WTC11 (cell line): ENCODE results near the gene RPA3. TPM values are rescaled to one million over a fixed set of nuclear protein-coding genes. Genes with fewer than 3 reads are reported as not detected.

ENCODE experiments used
- ATAC-seq: fragments of 200-7000 bp; cut with Tn5 transposase; 2 replicates; pipeline ENCODE4 v1.10.0; 2021; ENCODE audit warnings: mild to moderate bottlenecking, moderate library complexity
- CTCF ChIA-PET: fragments of 300-600 bp; sonication (Branson Sonifier 250); formaldehyde crosslinking; loops from one replicate; lab custom pipeline; 2021; ENCODE audit warnings: antibody characterized with exemption; lab: Charles Lee
- POLR2A ChIA-PET: fragments of 350-600 bp; sonication (Branson Sonifier 250); formaldehyde crosslinking; loops from one replicate; lab custom pipeline; 2021; ENCODE audit warnings: antibody characterized with exemption; lab: Charles Lee
- DNase-seq: peaks from one replicate; pipeline ENCODE4 v3.0.0; 2021; ENCODE audit warnings: low spot score
- H3K27ac Mint-ChIP-seq: 2 replicates; pipeline ENCODE4 v1.8.0; 2021; ENCODE audit warnings: mixed read lengths
- H3K27me3 Mint-ChIP-seq: 2 replicates; pipeline ENCODE4 v1.8.0; 2021; ENCODE audit warnings: low read depth, mild to moderate bottlenecking, moderate library complexity, mixed read lengths
- H3K36me3 Mint-ChIP-seq: 2 replicates; pipeline ENCODE4 v1.8.0; 2021; ENCODE audit warnings: mixed read lengths
- H3K4me1 Mint-ChIP-seq: 2 replicates; pipeline ENCODE4 v1.8.0; 2022; ENCODE audit warnings: mixed read lengths
- H3K4me3 Mint-ChIP-seq: 2 replicates; pipeline ENCODE4 v1.8.0; 2021; ENCODE audit warnings: mild to moderate bottlenecking, moderate library complexity, mixed read lengths
- H3K9me3 Mint-ChIP-seq: 2 replicates; pipeline ENCODE4 v1.8.0; 2021; ENCODE audit warnings: mixed read lengths
- CBFB ChIP-seq: sonication (generic); formaldehyde crosslinking; IDR thresholded peaks from 2 replicates; pipeline ENCODE4 v1.8.1; 2022; ENCODE audit warnings: mild to moderate bottlenecking, low read depth, missing genetic modification reagents
- E2F4 ChIP-seq: sonication (generic); formaldehyde crosslinking; IDR thresholded peaks from 2 replicates; pipeline ENCODE4 v1.8.1; 2022; ENCODE audit warnings: low read depth, mild to moderate bottlenecking, moderate library complexity, missing genetic modification reagents, borderline replicate concordance
- E2F5 ChIP-seq: sonication (generic); formaldehyde crosslinking; IDR thresholded peaks from 2 replicates; pipeline ENCODE4 v1.8.1; 2022; ENCODE audit warnings: mild to moderate bottlenecking, moderate library complexity, missing genetic modification reagents
- GTF2I ChIP-seq: fragments of 250-450 bp; sonication (Bioruptor Pico); conservative IDR thresholded peaks from 2 replicates; pipeline ENCODE4 v1.4.0; 2021; ENCODE audit warnings: mild to moderate bottlenecking
- KAT7 ChIP-seq: sonication (generic); formaldehyde crosslinking; IDR thresholded peaks from 2 replicates; pipeline ENCODE4 v1.8.1; 2023; ENCODE audit warnings: missing genetic modification reagents, mild to moderate bottlenecking, borderline replicate concordance
- NR2C2 ChIP-seq: sonication (generic); formaldehyde crosslinking; IDR thresholded peaks from 2 replicates; pipeline ENCODE4 v1.8.0; 2022; ENCODE audit warnings: mild to moderate bottlenecking, missing genetic modification reagents
- RORB ChIP-seq: fragments of 250-450 bp; sonication (Bioruptor Pico); IDR thresholded peaks from 2 replicates; pipeline ENCODE4 v1.9.0; 2021; ENCODE audit warnings: mild to moderate bottlenecking
- TCF7 ChIP-seq: sonication (generic); formaldehyde crosslinking; IDR thresholded peaks from 2 replicates; pipeline ENCODE4 v1.8.0; 2022; ENCODE audit warnings: mild to moderate bottlenecking, low read depth, missing genetic modification reagents, moderate library complexity
- ZMAT4 ChIP-seq: fragments of 250-450 bp; sonication (Bioruptor Pico); IDR thresholded peaks from 2 replicates; pipeline ENCODE4 v1.9.0; 2021; ENCODE audit warnings: mild to moderate bottlenecking
- ZNF138 ChIP-seq: sonication (generic); formaldehyde crosslinking; conservative IDR thresholded peaks from 2 replicates; pipeline ENCODE4 v1.8.1; 2022; ENCODE audit warnings: mild to moderate bottlenecking, moderate library complexity, missing genetic modification reagents
- ZNF281 ChIP-seq: sonication (generic); formaldehyde crosslinking; IDR thresholded peaks from 2 replicates; pipeline ENCODE4 v1.8.0; 2023; ENCODE audit warnings: mild to moderate bottlenecking, missing genetic modification reagents
- total RNA-seq: library from RNA; stranded (reverse); gene quantifications from 3 replicates; pipeline ENCODE4 v1.2.3, GENCODE V29; 2021
- TF ChIP-seq, protein P1 (sequence below): sonication (generic); formaldehyde crosslinking; IDR thresholded peaks from 2 replicates; pipeline ENCODE4 v1.8.1; 2023; ENCODE audit warnings: mild to moderate bottlenecking, missing genetic modification reagents
- TF ChIP-seq, protein P2 (sequence below): fragments of 250-450 bp; sonication (Bioruptor Pico); IDR thresholded peaks from 2 replicates; pipeline ENCODE4 v1.9.0; 2021; ENCODE audit warnings: moderate library complexity, mild to moderate bottlenecking, inconsistent platforms, borderline replicate concordance

Gene RPA3
- total RNA-seq, 1 experiment from 2014 or later, result 97.8 TPM

DNA sequence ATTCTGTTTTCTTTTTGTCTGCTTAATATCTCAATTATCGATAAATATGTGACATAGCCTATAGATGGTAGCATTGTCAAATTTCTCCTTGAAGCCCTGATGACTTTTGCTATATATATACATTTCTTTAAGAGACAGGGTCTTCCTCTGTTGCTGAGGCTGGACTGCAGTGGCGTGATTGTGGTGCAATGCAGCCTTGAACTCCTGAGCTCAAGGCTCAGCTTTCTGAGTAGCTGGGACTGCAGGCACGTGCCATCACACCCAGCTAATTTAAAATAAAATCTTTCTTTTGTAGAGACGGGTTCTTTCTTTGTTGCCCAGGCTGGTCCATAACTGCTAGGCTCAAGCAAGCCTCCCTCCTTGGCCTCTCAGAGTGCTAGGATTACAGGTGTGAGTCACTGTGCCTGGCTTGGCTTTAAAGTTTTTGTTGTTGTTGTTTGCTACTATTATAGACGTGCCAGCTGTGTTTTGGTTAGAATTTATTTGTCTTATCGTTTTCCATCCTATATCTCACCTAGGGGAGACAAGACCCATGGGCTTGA lies 70.8 kb downstream of the RPA3 start:
- DNase-seq, result no peak
- no peak for ATAC-seq
- H3K4me1 Mint-ChIP-seq, result peaks cover 23% of the 10 kb centered on the region
- no peak overlapping the region for H3K4me3 Mint-ChIP-seq
- peaks cover 12% of the 10 kb centered on the region; the same call in 1 of the 2 replicates for H3K36me3 Mint-ChIP-seq
- H3K27ac Mint-ChIP-seq, result no peak overlapping the region
- TF ChIP-seq ZNF281 (CRISPR knock-in tag) (no peak), GTF2I (CRISPR knock-in tag) (no peak), NR2C2 (CRISPR knock-in tag) (no peak), TCF7 (CRISPR knock-in tag) (no peak), ZMAT4 (CRISPR knock-in tag) (no peak), E2F4 (CRISPR knock-in tag) (no peak), CBFB (no peak)
- TF ChIP-seq, protein P1, sequence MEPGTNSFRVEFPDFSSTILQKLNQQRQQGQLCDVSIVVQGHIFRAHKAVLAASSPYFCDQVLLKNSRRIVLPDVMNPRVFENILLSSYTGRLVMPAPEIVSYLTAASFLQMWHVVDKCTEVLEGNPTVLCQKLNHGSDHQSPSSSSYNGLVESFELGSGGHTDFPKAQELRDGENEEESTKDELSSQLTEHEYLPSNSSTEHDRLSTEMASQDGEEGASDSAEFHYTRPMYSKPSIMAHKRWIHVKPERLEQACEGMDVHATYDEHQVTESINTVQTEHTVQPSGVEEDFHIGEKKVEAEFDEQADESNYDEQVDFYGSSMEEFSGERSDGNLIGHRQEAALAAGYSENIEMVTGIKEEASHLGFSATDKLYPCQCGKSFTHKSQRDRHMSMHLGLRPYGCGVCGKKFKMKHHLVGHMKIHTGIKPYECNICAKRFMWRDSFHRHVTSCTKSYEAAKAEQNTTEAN (CRISPR knock-in tag), result no peak
- ChIA-PET CTCF (no interaction called here), POLR2A (no interaction called here)
- H3K27me3 Mint-ChIP-seq, result no peaks in the 10 kb centered on the region
- peaks cover 14% of the 10 kb centered on the region for H3K9me3 Mint-ChIP-seq

DNA sequence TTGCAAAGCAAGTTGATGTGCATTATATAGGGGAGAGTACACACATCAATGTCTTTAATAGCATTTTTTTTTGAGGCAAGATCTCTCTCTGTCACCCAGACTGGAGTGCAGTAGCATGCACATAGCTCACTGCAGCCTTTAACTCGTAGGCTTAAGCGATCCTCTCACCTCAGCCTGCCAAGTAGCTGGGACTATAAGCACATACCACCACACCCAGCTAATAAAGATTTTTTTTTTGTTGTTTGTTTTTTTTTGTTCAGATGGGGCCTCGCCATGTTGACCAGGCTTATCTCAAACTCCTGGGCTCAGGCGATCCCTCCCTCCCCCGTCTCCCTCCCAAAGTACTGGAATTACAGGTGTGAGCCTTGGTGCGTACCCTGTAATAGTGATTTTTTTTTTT lies 76.3 kb downstream of the RPA3 start:
- Mint-ChIP-seq H3K27ac (peak overlapping the region; percentile 99; the same call in 1 of the 2 replicates), H3K36me3 (peaks cover 12% of the 10 kb centered on the region; the same call in 1 of the 2 replicates), H3K4me1 (peaks cover 32% of the 10 kb centered on the region)
- TF ChIP-seq, protein P2, sequence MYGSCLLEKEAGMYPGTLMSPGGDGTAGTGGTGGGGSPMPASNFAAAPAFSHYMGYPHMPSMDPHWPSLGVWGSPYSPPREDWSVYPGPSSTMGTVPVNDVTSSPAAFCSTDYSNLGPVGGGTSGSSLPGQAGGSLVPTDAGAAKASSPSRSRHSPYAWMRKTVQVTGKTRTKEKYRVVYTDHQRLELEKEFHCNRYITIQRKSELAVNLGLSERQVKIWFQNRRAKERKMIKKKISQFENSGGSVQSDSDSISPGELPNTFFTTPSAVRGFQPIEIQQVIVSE (CRISPR knock-in tag), result no peak
- TF ChIP-seq RORB (CRISPR knock-in tag) (no peak), KAT7 (CRISPR knock-in tag) (no peak), ZNF138 (CRISPR knock-in tag) (no peak), E2F5 (no peak)
- TF ChIP-seq, all 79 proteins: peak for 0
- ChIA-PET POLR2A (interaction anchor here (0.6 kb wide), 1 partner anchor 432 kb away, joined by 6 read pairs; no protein-coding TSS in a partner anchor), CTCF (interaction anchor here (0.5 to 1.0 kb wide), 2 partner anchors 10 to 238 kb away, joined by 3 read pairs; no protein-coding TSS in a partner anchor)
- Mint-ChIP-seq H3K4me3 (peak overlapping the region; percentile 98), H3K9me3 (peaks cover 14% of the 10 kb centered on the region), H3K27me3 (no peaks in the 10 kb centered on the region)
- ATAC-seq, result no peak
- DNase-seq, result no peak
